ENCODE results near the gene CAMK1D. TPM values are rescaled to one million over a fixed set of nuclear protein-coding genes. Genes with fewer than 3 reads are reported as not detected.

CAMK1D gene
- polyA plus RNA-seq, 1 experiment: 8.2 TPM

- POLR2A ChIA-PET: no interaction called here
- H3K4me3 ChIP-seq (ENCODE audit: low read depth, low read length): no peak overlapping the region
- no peaks in the 10 kb centered on the region for H3K9me3 ChIP-seq (ENCODE audit: control insufficient read depth, insufficient read depth, low read length)
- peaks cover 6% of the 10 kb centered on the region for H3K27me3 ChIP-seq (ENCODE audit: control insufficient read depth, insufficient read depth, low read length)
- H3K27ac ChIP-seq (ENCODE audit: low read depth, low read length): peak overlapping the region; percentile 31
- TF ChIP-seq CTCF (IDR thresholded peaks at IDR 0.05; ENCODE audit: low read depth, low read length): no peak
- no peak for DNase-seq (ENCODE audit: low read depth, low spot score)
- CTCF ChIA-PET: interaction anchor here (0.5 to 1.2 kb wide), 2 partner anchors 56 to 305 kb away, joined by 3 to 4 read pairs; partner anchors contain the start of gene CAMK1D
These were observed 56.3 kb downstream of the CAMK1D start for GRCh38 chr10:12405342-12406320.

- peaks cover 6% of the 10 kb centered on the region for H3K27me3 ChIP-seq (ENCODE audit: control insufficient read depth, insufficient read depth, low read length)
- DNase-seq (ENCODE audit: low read depth, low spot score): no peak
- no peak overlapping the region for H3K4me3 ChIP-seq (ENCODE audit: low read depth, low read length)
- CTCF ChIA-PET: interaction anchor here (1.2 kb wide), 1 partner anchor 304 kb away, joined by 4 read pairs; no protein-coding TSS in a partner anchor
- no peak overlapping the region for H3K27ac ChIP-seq (ENCODE audit: low read depth, low read length)
- POLR2A ChIA-PET: no interaction called here
- no peak for TF ChIP-seq CTCF (IDR thresholded peaks at IDR 0.05; ENCODE audit: low read depth, low read length)
- peaks cover 3% of the 10 kb centered on the region; the same call in 1 of the 2 replicates for H3K9me3 ChIP-seq (ENCODE audit: control insufficient read depth, insufficient read depth, low read length)
These were observed 57.5 kb downstream of the CAMK1D start for GRCh38 chr10:12406764-12407400.

DNA sequence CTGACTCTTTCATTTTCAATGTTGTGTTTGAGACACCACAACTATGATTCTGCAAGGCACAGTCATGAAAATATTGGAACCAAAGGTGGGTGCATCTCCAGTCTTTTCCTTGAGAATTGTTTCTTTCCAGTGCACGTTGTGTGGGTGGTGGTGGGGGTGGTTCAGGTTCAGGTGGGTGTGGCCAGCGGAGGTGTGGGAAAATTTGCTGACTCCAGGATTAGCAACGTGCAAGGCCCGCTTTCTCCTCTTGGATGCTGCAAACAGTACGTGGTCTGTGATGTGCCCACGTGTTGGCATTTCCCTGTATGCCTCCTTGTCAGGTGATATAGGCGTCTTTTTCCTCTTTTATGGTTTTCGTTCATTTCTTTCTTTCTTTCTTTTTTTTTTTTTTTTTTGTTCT lies 59.1 kb downstream of the CAMK1D start:
- CTCF ChIA-PET: interaction anchor here (0.7 kb wide), 1 partner anchor 13 kb away, joined by 3 read pairs; no protein-coding TSS in a partner anchor

DNA sequence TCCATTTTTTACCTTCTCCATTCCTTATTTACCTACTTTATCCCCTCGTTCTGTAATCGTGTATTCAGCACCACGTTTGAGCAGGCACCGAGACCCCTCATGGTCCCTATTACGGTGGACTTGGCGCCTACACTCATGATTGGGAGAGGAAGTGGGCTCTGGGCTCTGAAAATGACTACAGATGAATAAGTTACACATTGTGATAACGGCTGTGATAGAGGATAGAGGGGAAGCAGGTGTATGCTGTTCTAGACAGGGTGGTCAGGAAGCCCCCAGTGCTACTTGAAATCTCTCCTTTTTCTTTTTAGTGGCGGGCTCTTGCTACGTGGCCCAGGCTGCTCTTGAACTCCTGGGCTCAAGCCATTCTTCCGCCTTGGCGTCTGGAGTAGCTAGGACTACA lies 59.8 kb downstream of the CAMK1D start:
- ChIA-PET CTCF (interaction anchor here (0.7 kb wide), 1 partner anchor 12 kb away, joined by 3 read pairs; no protein-coding TSS in a partner anchor), POLR2A (interaction anchor here (0.6 kb wide), 1 partner anchor 401 kb away, joined by 8 read pairs; no protein-coding TSS in a partner anchor)
- TF ChIP-seq CTCF (IDR thresholded peaks at IDR 0.05; ENCODE audit: low read depth, low read length): no peak

More for the DNA sequence above, 59.1 kb downstream of the CAMK1D start:
- peaks cover 6% of the 10 kb centered on the region for H3K27me3 ChIP-seq (ENCODE audit: control insufficient read depth, insufficient read depth, low read length)
- no peak for DNase-seq (ENCODE audit: low read depth, low spot score)
- POLR2A ChIA-PET: no interaction called here
- H3K9me3 ChIP-seq (ENCODE audit: control insufficient read depth, insufficient read depth, low read length): peaks cover 3% of the 10 kb centered on the region; the same call in 1 of the 2 replicates
- TF ChIP-seq CTCF (IDR thresholded peaks at IDR 0.05; ENCODE audit: low read depth, low read length): no peak
- no peak overlapping the region for H3K27ac ChIP-seq (ENCODE audit: low read depth, low read length)
- H3K4me3 ChIP-seq (ENCODE audit: low read depth, low read length): no peak overlapping the region

More for the DNA sequence above, 59.8 kb downstream of the CAMK1D start:
- H3K9me3 ChIP-seq (ENCODE audit: control insufficient read depth, insufficient read depth, low read length): peaks cover 3% of the 10 kb centered on the region; the same call in 1 of the 2 replicates
- DNase-seq (ENCODE audit: low read depth, low spot score): no peak
- H3K27me3 ChIP-seq (ENCODE audit: control insufficient read depth, insufficient read depth, low read length): peaks cover 6% of the 10 kb centered on the region
- no peak overlapping the region for H3K4me3 ChIP-seq (ENCODE audit: low read depth, low read length)
- no peak overlapping the region for H3K27ac ChIP-seq (ENCODE audit: low read depth, low read length)

All from AG04450 (cell line).